Sigmoid colon (tissue), 7 donors: ENCODE data around the gene ATG7. TPM values are rescaled to one million over a fixed set of nuclear protein-coding genes. Genes with fewer than 3 reads are reported as not detected.

Experiments
- DNase-seq: peaks from one replicate; pipeline ENCODE4 v3.0.0-alpha.2; 2019
- H3K27ac ChIP-seq, 4 donors: fragments of 200-600 bp; sonication (generic); one replicate each; pipeline ENCODE4 v1.5.1; 2016 to 2019; ENCODE audit warnings: mild to moderate bottlenecking in 1 of 4
- H3K27me3 ChIP-seq, 3 donors: fragments of 200-600 bp; sonication (generic); one replicate each; pipeline ENCODE4 v1.5.1; 2019; ENCODE audit warnings: mild to moderate bottlenecking in 1 of 3
- H3K36me3 ChIP-seq, 4 donors: fragments of 200-600 bp; sonication (generic); one replicate each; pipeline ENCODE4 v1.5.1; 2016 to 2019
- H3K4me1 ChIP-seq, 4 donors: fragments of 200-600 bp; sonication (generic); one replicate each; pipeline ENCODE4 v1.5.1; 2017 to 2019
- H3K4me3 ChIP-seq, 4 donors: fragments of 200-600 bp; sonication (generic); one replicate each; pipeline ENCODE4 v1.5.1; 2017 to 2019; ENCODE audit warnings: mild to moderate bottlenecking in 2 of 4, moderate library complexity in 1 of 4
- H3K9me3 ChIP-seq, 4 donors: fragments of 200-600 bp in 3 of 4; sonication (generic) in 3 of 4; one replicate each; pipeline versions ENCODE4 v1.5.1 to v1.6.1; 2013 to 2019
- EP300 ChIP-seq, 4 donors: sonication (generic); formaldehyde crosslinking; IDR thresholded peaks; one replicate each; pipeline ENCODE4 v1.6.1; 2017; ENCODE audit warnings: antibody characterized with exemption in 4 of 4
- POLR2A ChIP-seq, 2 donors: fragments of 450-650 bp; IDR thresholded peaks; one replicate each; pipeline ENCODE4 v1.6.1; 2016; ENCODE audit warnings: antibody characterized with exemption in 2 of 2, mild to moderate bottlenecking in 2 of 2, moderate library complexity in 2 of 2
- POLR2AphosphoS5 ChIP-seq, 4 donors: sonication (generic); formaldehyde crosslinking; IDR thresholded peaks; one replicate each; pipeline ENCODE4 v1.6.1; 2017; ENCODE audit warnings: antibody characterized with exemption in 4 of 4
- WGBS, 2 donors: extraction: QIAGEN DNeasy Blood & Tissue Kit; methylation state at CpG; one replicate each; pipeline ENCODE4 v1.1.7; 2013; 5-methylcytosine and 5-hydroxymethylcytosine counted together
- intact Hi-C: fragments of 100-400 bp; cut with DNase I; formaldehyde crosslinking; loops from one replicate; pipeline ENCODE4 v1.15.1; 2023
- polyA plus RNA-seq, 3 donors: library from polyadenylated mRNA; stranded (reverse); fragments of 200-250 nt; gene quantifications; one replicate each; pipeline ENCODE4 v1.2.3, GENCODE V29; 2013
- total RNA-seq, 4 donors: library from RNA; depleted of rRNA; stranded (reverse); fragments of >200 nt; gene quantifications; one replicate each; pipeline ENCODE4 v1.1.0, GENCODE V29; 2016
- TF ChIP-seq, protein P1 (sequence below), 4 experiments: fragments of 450-650 bp in 3 of 4; fragments of 200-600 bp in 1 of 4; IDR thresholded peaks; one replicate each; pipeline ENCODE4 v1.5.1; 2016 to 2019; ENCODE audit warnings: antibody characterized with exemption in 4 of 4, mild to moderate bottlenecking in 3 of 4, moderate library complexity in 2 of 4
- donor health status: healthy with polysubstance abuse.
- donor health status: Bipolar disorder and iron deficiency.
- donor health status: healthy.

ATG7 gene
- total and polyA plus RNA-seq, 7 donors: 12.5 to 62.9 (median 34.8) TPM

DNA sequence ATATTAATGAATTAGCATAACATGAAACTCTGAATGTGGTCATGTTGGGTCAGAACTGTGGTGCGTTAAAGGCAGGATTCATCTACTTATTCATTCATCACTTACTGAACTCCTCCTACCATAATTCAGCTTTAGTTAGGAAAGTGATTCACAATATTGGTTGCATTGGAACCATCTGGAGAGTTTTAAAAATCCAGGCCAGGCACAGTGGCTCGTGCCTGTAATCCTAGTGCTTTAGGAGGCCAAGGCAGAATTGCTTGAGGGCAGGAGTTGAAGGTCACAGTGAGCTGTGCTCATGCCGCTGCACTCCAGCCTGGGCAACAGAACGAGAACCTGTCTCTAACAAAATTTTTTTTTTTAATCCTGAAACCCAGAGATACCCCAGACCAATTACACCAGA is 44.2 kb upstream of the ATG7 start:
- peak overlapping the region in 2 of 4 donors; percentile 8 to 20 for H3K27ac ChIP-seq
- TF ChIP-seq POLR2AphosphoS5 (IDR thresholded peaks at IDR 0.05) (no peak), POLR2A (IDR thresholded peaks at IDR 0.05) (no peak), EP300 (IDR thresholded peaks at IDR 0.05) (no peak)
- TF ChIP-seq, protein P1, sequence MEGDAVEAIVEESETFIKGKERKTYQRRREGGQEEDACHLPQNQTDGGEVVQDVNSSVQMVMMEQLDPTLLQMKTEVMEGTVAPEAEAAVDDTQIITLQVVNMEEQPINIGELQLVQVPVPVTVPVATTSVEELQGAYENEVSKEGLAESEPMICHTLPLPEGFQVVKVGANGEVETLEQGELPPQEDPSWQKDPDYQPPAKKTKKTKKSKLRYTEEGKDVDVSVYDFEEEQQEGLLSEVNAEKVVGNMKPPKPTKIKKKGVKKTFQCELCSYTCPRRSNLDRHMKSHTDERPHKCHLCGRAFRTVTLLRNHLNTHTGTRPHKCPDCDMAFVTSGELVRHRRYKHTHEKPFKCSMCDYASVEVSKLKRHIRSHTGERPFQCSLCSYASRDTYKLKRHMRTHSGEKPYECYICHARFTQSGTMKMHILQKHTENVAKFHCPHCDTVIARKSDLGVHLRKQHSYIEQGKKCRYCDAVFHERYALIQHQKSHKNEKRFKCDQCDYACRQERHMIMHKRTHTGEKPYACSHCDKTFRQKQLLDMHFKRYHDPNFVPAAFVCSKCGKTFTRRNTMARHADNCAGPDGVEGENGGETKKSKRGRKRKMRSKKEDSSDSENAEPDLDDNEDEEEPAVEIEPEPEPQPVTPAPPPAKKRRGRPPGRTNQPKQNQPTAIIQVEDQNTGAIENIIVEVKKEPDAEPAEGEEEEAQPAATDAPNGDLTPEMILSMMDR (IDR thresholded peaks at IDR 0.05): no peak
- no peaks in the 10 kb centered on the region for H3K27me3 ChIP-seq
- DNase-seq: no peak
- H3K9me3 ChIP-seq: no peaks in the 10 kb centered on the region
- 70 to 87% methylated on average over 4 of the region's 4 CpGs for WGBS, 2 donors
- H3K36me3 ChIP-seq: no peaks in the 10 kb centered on the region
- peaks cover 0 to 30% (median 13%) of the 10 kb centered on the region in 4 donors for H3K4me1 ChIP-seq
- intact Hi-C loops: loop anchor here (5.0 kb wide), 1 partner anchor 44 kb away; the partner anchor contains the start of gene ATG7
- no peak overlapping the region for H3K4me3 ChIP-seq

DNA sequence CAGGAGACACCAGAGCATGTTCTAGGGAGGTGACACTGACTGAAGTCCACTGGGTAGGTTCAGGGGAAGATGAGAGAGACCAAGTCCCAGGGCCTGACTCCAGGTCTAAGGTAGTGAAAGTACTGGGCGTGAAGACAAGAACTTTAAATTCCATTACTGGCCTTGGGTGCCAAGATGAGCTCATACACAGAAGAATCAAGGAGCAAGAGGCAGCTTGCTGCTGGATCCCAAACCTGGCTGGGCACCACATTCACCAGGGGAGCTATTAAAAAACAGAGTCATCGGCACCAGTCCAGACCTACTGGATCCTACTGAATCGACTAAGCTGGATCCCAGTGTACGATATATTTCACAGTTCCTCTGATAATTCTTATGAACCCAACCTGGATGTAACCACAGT is 42.1 kb upstream of the ATG7 start:
- peaks cover 0 to 23% (median 11%) of the 10 kb centered on the region in 4 donors for H3K4me1 ChIP-seq
- DNase-seq: no peak
- intact Hi-C loops: loop anchor here (10.0 kb wide), 1 partner anchor 105 kb away; no protein-coding TSS in a partner anchor
- no peaks in the 10 kb centered on the region for H3K36me3 ChIP-seq
- 92 to 95% methylated on average over 4 of the region's 4 CpGs for WGBS, 2 donors
- H3K4me3 ChIP-seq: no peak overlapping the region
- H3K27me3 ChIP-seq: no peaks in the 10 kb centered on the region
- H3K9me3 ChIP-seq: no peaks in the 10 kb centered on the region
- TF ChIP-seq POLR2A (IDR thresholded peaks at IDR 0.05) (no peak), POLR2AphosphoS5 (IDR thresholded peaks at IDR 0.05) (no peak), EP300 (IDR thresholded peaks at IDR 0.05) (no peak)
- TF ChIP-seq, protein P1 (IDR thresholded peaks at IDR 0.05): no peak
- peak overlapping the region in 2 of 4 donors; percentile 29 to 43 for H3K27ac ChIP-seq

- Histone ChIP-seq H3K27ac (peak overlapping the region in 1 of 4 donors; percentile 43), H3K4me3 (no peak overlapping the region), H3K27me3 (no peaks in the 10 kb centered on the region), H3K4me1 (peaks cover 0 to 17% (median 5%) of the 10 kb centered on the region in 4 donors), H3K36me3 (no peaks in the 10 kb centered on the region), H3K9me3 (no peaks in the 10 kb centered on the region)
- DNase-seq: no peak
- WGBS, 2 donors: 69 to 75% methylated on average over 3 of the region's 3 CpGs
- TF ChIP-seq POLR2AphosphoS5 (IDR thresholded peaks at IDR 0.05) (no peak), POLR2A (IDR thresholded peaks at IDR 0.05) (no peak), EP300 (IDR thresholded peaks at IDR 0.05) (no peak)
- TF ChIP-seq, protein P1 (IDR thresholded peaks at IDR 0.05): no peak
- intact Hi-C loops: loop anchor here (10.0 kb wide), 1 partner anchor 104 kb away; no protein-coding TSS in a partner anchor
These were observed 41.4 kb upstream of the ATG7 start for GRCh38 chr3:11230832-11231231.

GRCh38 chr3:11235385-11235784 is 36.8 kb upstream of the ATG7 start:
- Histone ChIP-seq H3K27me3 (no peaks in the 10 kb centered on the region), H3K36me3 (no peaks in the 10 kb centered on the region), H3K4me3 (no peak overlapping the region), H3K4me1 (peaks cover 0 to 2% (median 1%) of the 10 kb centered on the region in 4 donors), H3K9me3 (no peaks in the 10 kb centered on the region), H3K27ac (no peak overlapping the region)
- TF ChIP-seq POLR2A (IDR thresholded peaks at IDR 0.05) (no peak), EP300 (IDR thresholded peaks at IDR 0.05) (no peak), POLR2AphosphoS5 (IDR thresholded peaks at IDR 0.05) (no peak)
- TF ChIP-seq, protein P1 (IDR thresholded peaks at IDR 0.05): no peak
- intact Hi-C loops: loop anchor here (10.0 kb wide), 1 partner anchor 99 kb away; no protein-coding TSS in a partner anchor
- DNase-seq: no peak
- 84% methylated on average over 8 of the region's 8 CpGs for WGBS, 2 donors
